GM12891 (cell line): ENCODE measurements around the gene GSTM3.

Experiments
- POLR2A ChIP-seq: IDR thresholded peaks from 2 replicates; pipeline ENCODE4 v1.6.1; 2011; ENCODE audit warnings: low read depth, low read length, control low read depth
- POLR2AphosphoS5 ChIP-seq: IDR thresholded peaks from 2 replicates; pipeline ENCODE4 v1.6.1; 2011; ENCODE audit warnings: low read depth, low read length, control low read depth

- TF ChIP-seq POLR2A: no peak
- no peak for TF ChIP-seq POLR2AphosphoS5
Measured at GRCh38 chr1:109783436-109783835, 42.6 kb upstream of the GSTM3 start.
